Fibroblast of mammary gland (primary cell): ENCODE data around the gene GUCY1A2.
A peak's percentile ranks its signal among the peaks of the same experiment; 100 is the strongest.

Experiments
- DNase-seq: peaks from one replicate; pipeline ENCODE4 v3.0.0-alpha.2; 2010; ENCODE audit warnings: low read depth
- H3K4me3 ChIP-seq: 2 replicates; pipeline ENCODE4 v1.5.1; 2011; ENCODE audit warnings: low read depth, mild to moderate bottlenecking, low read length, moderate library complexity; ENCODE audit not compliant: control insufficient read depth
- TF ChIP-seq, protein P1 (sequence below): conservative IDR thresholded peaks from 2 replicates; pipeline ENCODE4 v1.5.1; 2011; ENCODE audit warnings: low read depth, low read length, inconsistent platforms; ENCODE audit not compliant: control insufficient read depth, insufficient read depth

GUCY1A2 gene

GRCh38 chr11:106879832-106880546, 138.3 kb downstream of the GUCY1A2 start:
- DNase-seq, result no peak
- no peak overlapping the region for H3K4me3 ChIP-seq
- TF ChIP-seq, protein P1, sequence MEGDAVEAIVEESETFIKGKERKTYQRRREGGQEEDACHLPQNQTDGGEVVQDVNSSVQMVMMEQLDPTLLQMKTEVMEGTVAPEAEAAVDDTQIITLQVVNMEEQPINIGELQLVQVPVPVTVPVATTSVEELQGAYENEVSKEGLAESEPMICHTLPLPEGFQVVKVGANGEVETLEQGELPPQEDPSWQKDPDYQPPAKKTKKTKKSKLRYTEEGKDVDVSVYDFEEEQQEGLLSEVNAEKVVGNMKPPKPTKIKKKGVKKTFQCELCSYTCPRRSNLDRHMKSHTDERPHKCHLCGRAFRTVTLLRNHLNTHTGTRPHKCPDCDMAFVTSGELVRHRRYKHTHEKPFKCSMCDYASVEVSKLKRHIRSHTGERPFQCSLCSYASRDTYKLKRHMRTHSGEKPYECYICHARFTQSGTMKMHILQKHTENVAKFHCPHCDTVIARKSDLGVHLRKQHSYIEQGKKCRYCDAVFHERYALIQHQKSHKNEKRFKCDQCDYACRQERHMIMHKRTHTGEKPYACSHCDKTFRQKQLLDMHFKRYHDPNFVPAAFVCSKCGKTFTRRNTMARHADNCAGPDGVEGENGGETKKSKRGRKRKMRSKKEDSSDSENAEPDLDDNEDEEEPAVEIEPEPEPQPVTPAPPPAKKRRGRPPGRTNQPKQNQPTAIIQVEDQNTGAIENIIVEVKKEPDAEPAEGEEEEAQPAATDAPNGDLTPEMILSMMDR, result no peak

DNA sequence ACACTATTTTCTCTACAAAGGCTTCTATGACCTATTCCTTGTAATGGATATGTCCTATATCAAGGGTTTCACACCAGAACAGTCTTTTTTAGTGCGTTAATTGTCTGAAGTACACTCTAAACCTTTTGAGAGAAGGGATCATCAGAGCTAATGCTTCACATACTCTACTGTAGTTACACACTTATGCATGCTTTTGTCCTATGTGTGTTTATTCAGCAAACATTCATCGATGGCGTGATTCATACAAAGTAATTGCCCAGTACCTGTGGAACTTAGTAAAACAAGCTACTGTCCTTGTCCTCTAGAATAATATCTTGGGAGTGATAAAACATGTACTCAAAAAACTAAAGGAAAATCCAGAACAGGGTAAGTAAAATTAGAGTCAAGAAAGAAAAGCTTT, 139.2 kb downstream of the GUCY1A2 start:
- DNase-seq, result no peak
- H3K4me3 ChIP-seq, result no peak overlapping the region
- TF ChIP-seq, protein P1, result no peak

- peak; percentile 15 for DNase-seq
- TF ChIP-seq, protein P1, result no peak
- H3K4me3 ChIP-seq, result no peak overlapping the region
Measured at GRCh38 chr11:106875013-106875412, 143.3 kb downstream of the GUCY1A2 start.

GRCh38 chr11:106872246-106872645, 146.0 kb downstream of the GUCY1A2 start:
- H3K4me3 ChIP-seq, result no peak overlapping the region
- DNase-seq, result no peak
- TF ChIP-seq, protein P1, result no peak

- DNase-seq, result no peak
- H3K4me3 ChIP-seq, result no peak overlapping the region
- TF ChIP-seq, protein P1, result no peak
Measured at GRCh38 chr11:106858200-106858599, 160.1 kb downstream of the GUCY1A2 start.

DNA sequence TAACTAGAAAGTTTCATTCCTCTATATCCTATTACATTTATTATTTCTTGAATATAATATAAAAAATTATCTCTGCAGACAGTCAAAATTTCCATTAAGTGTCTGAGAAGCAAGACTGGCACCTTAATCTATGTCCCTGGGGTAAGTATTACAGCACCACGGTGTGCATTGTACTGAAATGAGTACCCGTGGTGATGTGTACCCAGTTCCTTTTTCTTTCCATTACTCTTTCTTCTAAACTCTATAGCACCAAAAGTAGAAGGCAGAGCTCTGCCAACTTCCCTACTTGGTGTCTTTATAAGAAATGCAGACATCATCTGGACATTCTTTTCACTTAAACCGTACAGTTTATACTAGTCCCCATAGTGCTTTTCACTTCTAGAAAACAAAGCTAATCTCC, 161.7 kb downstream of the GUCY1A2 start:
- no peak for DNase-seq
- no peak overlapping the region for H3K4me3 ChIP-seq
- TF ChIP-seq, protein P1, result no peak
